Ammon's horn (tissue), 1 donor: ENCODE results near the gene TBX21.
"Not testable (repeated sequence)": the region's sequence is repeated elsewhere in the genome, so short reads cannot be mapped to it uniquely, and the experiment has no call there.

Experiments used
- DNase-seq: peaks from one replicate; pipeline ENCODE4 v3.0.0-alpha.2; 2016; ENCODE audit warnings: low spot score

Gene TBX21

DNA sequence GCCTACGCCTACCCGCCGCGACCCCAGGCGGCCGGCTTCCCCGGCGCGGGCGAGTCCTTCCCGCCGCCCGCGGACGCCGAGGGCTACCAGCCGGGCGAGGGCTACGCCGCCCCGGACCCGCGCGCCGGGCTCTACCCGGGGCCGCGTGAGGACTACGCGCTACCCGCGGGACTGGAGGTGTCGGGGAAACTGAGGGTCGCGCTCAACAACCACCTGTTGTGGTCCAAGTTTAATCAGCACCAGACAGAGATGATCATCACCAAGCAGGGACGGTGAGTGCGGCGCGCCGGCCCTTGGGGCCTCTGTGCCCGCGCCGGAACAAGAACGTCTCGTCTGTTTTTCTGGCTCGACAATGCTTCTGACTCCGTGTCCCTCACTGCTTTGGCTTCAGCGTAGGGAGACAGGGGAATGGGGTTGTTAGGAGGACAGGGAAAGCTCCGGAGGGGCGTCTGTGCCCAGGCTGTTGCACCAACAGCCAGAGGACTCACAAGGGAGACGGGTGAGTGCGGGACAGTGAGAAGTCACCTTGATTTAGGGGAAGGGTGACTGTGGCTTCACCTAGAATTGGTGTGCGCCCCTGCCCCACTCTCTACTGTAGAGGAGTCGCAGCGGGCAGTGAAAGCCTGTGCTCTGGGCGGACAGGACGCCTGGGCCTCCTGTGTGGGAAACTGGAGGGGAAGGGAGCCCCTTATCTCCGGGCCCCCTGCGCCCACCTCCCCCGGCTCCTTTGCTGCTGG is 806 bp downstream of the TBX21 start:
- DNase-seq, result no peak

DNA sequence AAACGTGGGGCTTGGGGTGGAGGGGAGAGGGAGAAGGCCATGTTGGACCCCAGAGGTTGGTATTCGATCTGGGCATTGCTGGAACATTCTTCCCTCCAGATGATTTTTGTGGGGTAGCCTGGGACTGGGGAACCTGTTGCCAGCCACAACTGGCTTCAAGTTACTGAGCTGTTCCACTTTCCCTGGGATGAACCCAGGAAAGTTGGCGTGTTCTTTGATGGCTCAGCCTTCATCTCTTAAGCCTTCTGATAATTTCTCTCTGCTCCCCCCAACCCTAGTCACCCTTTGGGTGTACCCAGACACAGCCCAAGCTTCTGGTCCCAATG is 2.1 kb downstream of the TBX21 start:
- no peak for DNase-seq

DNA sequence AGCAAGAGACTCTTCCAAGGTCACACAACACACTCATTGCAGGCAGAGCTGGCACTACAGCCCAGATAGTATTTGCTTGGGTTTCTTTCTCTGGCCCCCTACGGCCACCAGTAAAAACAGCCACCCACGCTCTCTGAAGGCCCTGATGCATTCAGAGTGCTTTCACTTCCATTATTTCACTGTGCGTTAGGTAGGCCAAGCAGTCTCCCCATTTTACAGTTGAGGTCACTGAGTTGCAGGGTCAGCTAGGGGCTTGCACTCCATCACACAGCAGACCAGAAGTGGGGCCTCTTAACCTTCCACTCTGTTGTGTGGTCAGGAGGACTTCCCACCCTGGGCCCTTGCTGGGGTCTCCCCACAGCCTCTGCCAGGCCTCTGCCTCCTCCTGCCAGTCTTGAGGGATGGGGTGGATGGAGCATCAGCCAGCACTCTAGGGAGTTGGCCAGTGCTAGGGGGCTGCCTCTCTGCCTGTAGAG is 2.5 kb downstream of the TBX21 start:
- DNase-seq, result no peak

DNA sequence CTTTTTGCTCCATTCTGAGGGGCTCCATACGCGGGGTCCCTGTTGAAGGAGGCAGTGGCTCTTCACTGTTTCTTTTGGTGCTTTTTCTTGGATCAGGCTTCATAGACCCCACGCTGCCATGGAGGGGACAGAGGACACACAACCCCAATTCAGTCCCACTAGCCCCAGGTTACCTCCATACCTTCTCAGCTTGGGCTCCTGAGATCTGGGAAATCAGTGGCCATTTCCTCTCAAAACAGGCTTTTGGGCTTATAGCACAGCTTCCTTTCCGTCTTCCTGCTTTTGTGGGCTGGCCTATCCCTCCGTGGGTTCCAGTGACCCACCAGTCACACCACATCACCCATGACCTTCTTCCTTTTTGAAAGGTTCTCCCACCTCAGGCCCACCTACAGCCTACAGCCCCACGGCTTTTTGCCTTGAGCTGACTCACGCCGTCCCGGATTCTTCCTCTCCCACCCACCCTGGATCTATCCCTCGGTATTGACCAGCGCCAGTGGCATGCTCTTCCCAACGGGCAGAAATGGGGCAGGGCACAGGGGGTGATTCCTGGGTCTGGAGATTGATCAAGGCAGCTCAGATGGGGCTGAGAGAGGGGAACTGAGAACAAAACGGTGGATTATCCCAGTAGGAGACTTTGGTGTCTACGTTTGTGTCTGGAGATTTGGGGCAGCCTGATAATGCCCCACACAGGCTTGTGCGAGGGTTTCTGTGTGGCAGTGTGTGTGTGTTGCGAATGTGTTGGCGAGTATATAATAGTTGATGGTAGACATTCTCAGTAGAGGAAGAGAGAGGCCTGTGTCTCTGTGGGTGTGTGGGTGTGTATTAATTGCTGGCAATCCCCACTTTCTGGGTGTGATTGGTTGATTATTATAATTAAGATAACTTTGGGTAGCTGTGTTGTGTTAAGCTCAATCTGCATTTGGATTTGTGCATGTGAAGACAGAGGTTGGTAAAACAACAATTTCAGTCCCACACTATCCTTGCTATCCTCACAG is 3.8 kb downstream of the TBX21 start:
- DNase-seq, result no peak

DNA sequence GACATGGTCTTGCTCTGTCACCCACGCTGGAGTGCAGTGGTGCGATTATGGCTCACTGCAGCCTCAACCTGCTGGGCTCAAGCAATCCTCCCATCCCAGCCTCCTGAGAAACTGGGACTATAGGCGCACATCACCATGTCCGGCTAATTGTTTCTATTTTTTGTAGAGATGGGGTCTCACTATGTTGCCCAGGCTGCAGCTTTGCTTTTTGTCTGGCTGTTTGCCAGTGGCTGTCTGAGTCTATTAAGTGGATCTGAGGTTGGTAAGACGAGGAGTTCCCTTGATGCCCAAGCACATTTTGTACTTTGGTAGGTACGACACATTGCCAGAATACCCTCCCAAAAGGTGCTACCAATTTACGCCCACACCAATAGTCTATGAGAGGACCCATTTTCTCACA is 5.1 kb downstream of the TBX21 start:
- no peak for DNase-seq

DNA sequence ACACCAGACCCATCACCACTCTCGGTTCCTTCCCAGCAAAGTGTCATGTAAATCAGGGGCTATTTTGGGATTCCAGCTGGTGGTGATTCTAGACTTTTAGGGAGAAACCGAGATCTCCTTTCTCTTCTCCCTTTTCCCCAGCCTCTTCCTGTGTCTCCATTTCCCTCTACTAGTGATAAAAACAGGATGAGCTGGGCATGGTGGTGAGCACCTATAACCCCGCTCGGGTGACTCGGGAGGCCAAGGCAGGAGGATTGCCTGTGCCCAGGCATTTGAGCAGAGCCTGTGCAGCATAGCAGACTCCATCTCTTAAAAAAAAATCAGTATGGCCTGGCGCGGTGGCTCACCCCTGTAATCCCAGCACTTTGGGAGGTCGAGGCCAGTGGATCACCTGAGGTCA is 6.1 kb downstream of the TBX21 start:
- no peak for DNase-seq

DNA sequence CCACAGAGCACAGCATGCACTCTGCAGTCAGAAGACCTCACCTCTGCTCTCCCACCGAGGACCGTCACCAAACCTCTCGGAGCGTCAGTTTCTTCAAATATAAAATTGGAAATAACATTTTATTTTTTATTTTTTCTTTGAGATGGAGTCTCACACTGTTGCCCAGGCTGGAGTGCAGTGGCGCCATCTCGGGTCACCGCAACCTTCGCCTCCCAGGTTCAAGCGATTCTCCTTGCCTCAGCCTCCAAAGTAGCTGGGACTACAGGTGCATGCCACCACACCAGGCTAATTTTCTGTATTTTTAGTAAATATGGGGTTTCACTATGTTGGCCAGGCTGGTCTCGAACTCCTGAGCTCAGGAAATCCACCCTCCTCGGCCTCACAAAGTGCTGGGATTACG is 6.9 kb downstream of the TBX21 start:
- DNase-seq, result not testable (repeated sequence)

DNA sequence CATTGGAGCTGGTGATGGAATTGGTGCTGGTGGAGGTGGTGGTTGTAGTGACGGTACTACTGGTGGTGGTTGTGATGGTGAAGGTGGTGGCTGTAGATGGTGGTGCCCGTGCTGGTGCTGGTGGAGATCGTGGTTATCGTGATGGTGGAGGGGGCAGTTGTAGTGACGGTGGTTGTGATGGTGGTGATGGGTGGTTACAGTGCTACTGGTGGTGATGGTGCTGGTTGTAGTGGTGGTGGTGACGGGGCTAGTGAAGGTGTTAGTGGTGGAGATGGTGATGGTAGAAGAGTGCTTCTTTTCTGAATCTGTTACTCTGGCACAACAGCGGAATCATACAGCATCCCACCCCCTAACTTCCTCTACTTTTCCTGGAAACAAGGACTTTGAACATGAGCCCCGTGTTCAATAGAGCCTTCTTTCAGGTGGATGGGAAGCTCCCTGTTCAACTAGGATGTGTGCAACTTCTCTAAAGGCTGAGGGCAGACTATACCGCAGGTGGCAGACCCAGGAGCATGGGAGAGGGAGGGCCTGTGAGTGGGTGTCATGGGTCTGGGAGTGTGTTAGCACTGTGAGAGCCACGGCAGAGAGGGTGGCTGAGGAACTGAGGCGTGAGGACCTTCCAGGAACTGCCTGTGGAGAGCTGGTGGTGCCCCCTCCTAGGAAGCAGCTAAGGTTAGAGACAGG is 8.2 kb downstream of the TBX21 start:
- DNase-seq, result no peak

DNA sequence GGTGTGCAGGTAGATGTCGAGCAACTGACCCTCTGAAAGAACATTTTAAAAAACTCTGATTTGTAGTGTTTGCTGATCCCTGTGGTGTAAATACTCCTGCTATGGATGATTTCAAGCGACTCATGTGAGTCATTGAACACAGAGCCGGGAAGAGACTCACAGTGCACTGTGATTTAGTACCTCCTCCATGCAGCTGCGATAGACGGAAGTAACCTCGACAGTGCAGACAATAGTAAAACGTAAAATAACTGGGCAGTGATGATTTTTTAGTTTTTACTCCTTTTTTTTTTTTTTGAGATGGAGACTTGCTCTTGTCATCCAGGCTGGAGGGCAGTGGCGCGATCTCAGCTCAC is 8.7 kb downstream of the TBX21 start:
- DNase-seq, result no peak

DNA sequence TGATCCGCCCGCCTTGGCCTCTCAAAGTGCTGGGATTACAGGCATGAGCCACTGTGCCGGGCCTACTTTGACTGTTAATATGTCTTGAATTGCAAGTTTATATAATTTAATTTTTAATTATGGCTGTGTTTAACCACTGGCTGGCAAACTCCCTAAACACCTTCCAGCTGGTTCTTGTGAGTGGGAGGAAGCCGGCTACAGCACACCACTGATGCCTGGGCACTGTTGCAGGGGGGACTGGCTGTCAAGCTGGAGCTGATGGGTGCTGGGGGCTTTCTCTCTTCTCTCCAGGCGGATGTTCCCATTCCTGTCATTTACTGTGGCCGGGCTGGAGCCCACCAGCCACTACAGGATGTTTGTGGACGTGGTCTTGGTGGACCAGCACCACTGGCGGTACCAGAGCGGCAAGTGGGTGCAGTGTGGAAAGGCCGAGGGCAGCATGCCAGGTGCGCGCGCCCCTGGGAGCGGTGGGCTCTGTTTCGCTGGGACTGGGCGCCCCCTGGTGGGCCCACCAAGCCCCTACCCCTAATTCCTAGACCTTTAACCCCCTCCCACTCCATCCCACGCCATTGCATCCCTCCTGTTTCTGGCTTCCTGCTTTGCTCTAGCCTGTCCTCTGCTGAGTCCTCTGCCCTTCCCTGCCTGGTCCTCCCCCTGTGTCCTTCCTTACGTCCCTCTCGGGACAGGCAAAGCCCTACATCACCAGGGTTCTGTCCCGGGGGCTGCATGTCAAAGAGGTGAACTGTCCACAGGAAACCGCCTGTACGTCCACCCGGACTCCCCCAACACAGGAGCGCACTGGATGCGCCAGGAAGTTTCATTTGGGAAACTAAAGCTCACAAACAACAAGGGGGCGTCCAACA is 9.5 kb downstream of the TBX21 start:
- DNase-seq, result no peak

DNA sequence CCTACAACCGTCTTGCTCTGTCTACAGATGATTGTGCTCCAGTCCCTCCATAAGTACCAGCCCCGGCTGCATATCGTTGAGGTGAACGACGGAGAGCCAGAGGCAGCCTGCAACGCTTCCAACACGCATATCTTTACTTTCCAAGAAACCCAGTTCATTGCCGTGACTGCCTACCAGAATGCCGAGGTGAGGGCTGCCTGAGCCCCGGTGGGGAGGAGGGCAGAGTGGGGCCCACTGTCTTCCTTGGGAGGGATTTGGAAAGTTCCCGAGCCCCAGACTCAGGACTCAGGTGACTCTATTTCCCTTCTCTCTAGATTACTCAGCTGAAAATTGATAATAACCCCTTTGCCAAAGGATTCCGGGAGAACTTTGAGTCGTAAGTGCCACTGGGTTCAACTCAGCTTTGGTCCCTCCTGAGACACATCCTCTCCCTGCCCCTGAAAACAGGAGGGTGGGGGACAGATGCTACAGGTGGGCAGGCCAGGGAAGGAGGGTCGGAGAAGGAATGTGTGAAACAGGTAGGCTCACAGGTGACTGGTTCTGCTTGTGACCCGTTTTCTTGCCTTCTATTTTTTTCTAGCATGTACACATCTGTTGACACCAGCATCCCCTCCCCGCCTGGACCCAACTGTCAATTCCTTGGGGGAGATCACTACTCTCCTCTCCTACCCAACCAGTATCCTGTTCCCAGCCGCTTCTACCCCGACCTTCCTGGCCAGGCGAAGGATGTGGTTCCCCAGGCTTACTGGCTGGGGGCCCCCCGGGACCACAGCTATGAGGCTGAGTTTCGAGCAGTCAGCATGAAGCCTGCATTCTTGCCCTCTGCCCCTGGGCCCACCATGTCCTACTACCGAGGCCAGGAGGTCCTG is 11.4 kb downstream of the TBX21 start:
- DNase-seq, result no peak

DNA sequence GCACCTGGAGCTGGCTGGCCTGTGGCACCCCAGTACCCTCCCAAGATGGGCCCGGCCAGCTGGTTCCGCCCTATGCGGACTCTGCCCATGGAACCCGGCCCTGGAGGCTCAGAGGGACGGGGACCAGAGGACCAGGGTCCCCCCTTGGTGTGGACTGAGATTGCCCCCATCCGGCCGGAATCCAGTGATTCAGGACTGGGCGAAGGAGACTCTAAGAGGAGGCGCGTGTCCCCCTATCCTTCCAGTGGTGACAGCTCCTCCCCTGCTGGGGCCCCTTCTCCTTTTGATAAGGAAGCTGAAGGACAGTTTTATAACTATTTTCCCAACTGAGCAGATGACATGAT is 12.0 kb downstream of the TBX21 start:
- DNase-seq, result no peak

DNA sequence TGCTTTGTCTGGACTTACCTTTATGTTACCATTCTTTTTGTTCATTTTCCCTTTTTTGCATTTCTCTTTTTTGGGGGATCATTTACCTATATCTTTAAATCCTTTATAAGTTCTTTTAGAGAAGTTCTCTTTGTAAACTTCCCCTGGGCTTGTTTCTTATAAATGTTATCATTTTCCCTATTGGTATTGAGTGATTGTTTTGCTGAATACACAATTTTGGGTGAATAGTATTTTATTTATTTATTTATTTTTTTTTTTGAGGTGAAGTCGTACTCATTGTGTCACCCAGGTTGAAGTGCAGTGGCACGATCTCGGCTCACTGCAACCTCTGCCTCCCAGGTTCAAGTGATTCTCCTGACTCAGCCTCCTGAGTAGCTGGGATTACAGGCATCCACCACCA is 18.4 kb downstream of the TBX21 start:
- no peak for DNase-seq

DNA sequence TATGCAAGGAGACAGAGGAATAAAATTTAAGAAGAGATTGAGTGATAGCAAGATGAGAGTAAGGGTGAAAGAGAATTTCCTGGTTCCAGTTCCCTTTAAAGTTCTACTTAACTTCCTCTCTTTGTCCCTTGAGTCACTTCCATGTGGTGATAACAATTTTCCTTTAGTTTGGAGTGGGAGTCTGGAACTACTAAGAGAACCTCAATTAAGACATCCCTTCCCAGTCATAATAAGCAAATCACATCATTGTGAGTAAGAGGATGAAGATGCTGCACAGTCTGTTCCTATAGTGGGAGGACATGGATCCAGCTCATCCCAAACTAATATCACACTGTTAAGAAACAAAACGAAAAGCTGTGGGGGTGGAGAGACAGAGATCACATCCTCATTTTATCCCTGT is 24.4 kb downstream of the TBX21 start:
- no peak for DNase-seq

DNA sequence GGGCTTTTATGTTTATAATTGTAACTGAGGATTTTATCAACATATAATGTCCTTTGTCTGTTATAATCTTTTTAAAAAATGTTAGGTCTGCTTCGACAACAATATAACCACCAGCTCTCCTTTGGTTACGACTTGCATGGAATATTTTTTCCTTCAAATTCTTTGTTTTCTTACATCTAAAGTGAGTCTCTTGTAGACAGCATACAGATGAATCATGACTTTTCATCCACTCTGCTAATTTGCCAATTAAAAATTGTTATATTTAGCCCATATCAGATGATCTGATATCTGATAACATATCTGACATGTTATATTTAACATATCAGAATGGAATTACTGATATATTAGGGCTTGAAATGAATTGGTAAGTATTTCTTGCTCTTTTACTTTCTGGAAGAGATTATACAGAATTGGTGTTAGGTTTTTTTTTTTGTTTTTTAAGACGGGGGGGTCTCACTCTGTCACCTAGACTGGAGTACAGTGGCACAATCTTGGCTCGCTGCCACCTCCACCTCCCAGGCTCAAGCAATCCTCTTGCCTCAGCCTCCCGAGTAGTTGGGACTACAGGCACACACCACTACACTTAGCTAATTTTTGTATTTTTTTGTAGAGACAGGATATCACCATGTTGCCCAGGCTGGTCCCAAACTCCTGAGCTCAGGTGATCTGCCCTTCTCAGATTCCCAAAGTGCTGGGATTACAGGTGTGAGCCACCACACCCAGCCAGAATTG is 27.5 kb downstream of the TBX21 start:
- no peak for DNase-seq

DNA sequence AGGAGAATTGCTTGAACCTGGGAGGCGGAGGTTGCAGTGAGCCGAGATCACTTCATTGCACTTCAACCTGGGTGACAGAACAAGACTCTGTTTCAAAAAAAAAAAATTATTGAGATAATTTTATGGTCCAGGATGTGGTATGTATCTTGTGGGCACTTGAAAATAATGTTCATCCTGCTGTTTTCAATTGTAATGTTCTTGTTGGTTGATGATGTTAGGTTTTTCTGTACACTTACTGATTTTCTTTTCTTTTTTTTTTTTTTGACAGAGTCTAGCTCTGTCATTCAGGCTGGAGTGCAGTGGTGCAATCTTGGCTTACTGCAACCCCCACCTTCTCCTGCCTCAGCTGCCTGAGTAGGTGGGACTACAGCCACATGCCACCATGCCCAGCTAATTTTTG is 29.7 kb downstream of the TBX21 start:
- no peak for DNase-seq

DNA sequence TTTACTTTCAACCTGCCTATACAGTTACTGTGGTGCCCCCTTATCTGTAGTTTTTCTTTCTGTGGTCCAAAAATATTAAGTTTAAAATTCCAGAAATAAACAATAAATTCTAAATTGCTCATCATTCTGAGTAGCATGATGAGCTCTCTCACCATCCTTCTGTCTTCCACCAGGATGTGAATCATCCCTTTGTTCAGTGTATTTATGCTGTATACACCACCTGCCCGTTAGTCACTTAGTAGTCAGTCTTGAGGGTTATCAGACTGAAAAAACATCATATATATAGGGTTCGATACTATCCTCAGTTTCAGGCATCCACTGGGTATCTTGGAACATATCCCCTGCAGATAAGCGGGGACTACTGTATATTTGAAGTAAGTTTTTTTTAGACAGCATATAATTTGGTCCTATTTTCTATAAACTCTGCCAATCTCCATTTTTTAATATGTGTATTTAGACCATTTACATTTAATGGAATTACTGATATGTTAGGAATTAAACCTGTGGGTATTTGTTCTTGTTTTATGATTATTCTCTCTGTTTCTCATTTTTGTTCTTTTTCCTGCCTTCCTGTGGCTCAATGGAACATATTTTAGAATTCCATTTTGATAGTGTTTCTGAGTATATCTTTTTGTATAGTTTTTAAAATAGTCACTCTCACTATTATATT is 31.0 kb downstream of the TBX21 start:
- DNase-seq, result no peak

DNA sequence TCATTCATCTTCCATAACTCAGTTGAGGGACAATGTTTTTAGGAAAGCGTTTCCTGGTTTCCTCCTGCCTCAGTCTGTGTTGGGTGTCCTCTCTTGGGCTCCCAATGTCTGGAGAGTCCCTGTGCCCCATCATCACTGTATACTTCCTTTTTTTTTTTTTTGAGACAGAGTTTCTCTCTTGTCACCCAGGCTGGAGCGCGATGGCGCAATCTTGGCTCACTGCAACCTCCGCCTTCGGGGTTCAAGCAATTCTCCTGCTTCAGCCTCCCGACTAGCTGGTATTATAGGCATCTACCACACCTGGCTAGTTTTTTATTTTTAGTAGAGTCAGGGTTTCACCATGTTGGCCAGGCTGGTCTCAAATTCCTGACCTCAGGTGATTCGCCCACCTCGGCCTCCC is 40.6 kb downstream of the TBX21 start:
- not testable (repeated sequence) for DNase-seq

DNA sequence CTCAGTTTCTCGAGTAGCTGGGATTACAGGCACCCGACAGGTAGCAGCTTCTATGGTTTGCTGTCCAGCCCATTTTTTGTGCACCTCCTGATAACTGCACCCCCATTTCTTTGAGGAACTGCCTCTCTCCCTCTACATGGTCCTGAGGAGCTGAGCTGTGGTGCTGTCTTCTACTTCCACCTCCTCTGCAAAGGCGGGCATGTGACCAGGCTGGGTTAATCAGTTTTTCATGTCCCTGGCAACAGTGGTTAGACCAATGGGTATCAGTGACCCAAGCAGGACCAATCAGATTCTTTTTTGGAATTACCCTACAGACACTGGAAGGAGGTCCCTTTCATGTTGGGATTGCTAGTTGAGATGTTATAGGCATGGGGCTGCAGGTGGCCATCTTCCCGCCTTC is 41.3 kb downstream of the TBX21 start:
- DNase-seq, result no peak
